Activated T-cell treated with anti-CD3 and anti-CD28 coated beads for 48 hours (primary cell): Measurements from ENCODE around the gene MAPKAPK2.
A peak's percentile ranks its signal among the peaks of the same experiment; 100 is the strongest.

ENCODE experiments used
- DNase-seq: peaks from one replicate; pipeline ENCODE4 v3.0.0-alpha.2; 2020; ENCODE audit warnings: low read depth

The MAPKAPK2 gene

DNA sequence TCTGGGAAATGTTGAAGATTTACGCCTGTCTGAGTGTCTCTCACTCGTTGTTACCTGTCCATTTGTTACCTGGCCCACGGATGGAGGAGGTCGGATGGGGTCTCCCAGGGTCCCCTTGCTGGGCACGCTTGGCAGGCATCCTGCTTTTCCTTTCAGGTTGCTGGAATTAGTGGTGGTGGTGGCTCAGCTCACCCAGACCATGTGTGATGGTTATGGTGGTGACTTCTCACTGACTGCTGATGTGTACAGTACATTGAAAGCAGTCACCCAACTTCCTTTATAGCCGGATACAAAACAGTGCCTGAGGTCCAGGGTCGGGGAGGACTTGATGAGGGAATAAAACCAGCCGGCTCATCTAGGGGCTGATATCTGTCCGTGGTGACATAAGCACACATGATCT, 19.5 kb downstream of the MAPKAPK2 start:
- no peak for DNase-seq

DNA sequence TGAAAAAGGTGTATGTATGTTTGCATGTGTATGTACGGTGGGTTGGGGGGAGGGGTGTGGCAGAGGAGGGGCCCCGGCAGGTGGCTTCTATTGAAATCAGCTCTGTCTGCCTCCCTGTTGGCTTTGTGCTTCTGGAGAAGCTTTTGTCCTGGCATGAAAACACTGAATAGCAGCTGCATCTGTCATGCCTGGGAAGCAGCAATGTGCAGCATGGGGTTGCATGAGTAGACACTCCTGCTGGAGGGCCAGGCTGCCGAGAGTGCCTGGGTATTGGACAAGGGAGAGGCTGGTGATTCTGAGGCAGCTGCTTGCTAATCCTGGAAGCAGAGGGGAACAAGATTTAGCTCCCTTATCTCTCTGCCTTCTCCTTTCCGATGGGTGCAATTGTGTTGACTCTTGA, 20.5 kb downstream of the MAPKAPK2 start:
- DNase-seq = no peak

DNA sequence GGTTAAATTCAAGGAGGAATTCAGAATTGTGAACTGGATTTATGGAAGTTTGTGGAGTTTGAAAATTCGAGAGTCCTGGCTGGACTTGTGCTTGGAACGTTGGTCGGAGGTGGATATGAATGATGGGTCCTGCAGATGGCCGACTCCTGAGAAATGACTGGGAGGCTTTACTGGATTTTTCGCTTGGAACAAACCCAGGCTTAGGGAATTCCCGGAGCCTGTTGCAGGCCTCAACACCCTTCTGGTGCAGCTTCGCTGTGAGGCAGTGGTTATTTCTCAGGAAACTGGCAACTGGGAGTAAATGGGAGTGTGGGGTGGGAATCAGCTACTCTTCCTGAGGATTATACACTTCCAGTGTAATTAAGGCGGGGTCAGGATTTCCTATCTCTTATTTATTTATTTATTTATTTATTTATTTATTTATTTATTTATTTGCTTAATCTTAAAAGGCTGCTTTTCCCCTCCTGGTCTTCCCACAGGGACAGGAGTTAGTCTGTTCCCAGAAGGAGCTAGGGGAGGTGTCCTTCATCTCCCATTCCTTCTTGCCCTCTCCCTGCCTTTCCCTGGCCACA, 21.1 kb downstream of the MAPKAPK2 start:
- DNase-seq = no peak

DNA sequence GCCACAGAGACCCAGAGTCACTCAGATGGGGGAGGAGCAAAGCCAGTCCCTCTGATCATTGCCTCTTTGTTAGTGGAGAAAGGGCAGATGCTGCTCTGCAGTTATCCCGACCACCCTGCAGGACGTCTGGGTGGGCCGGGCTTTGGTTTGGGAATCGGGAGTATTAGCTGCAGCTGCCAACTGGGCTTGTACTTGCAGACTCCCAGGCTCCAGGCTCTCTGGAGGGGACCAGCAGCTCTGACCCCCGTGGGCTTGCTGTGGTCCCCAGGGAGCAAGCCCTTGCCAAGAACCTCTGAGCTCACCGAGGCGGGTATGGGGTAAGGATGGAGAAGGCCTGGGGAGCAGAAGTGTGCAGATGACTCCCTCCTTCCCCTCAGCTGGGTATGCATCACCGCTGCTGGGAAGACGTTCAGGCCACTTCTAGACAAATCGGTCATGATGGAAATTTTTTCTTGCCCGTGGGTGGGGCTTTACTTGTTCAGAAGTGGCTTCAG, 21.6 kb downstream of the MAPKAPK2 start:
- DNase-seq = peak; percentile 63

DNA sequence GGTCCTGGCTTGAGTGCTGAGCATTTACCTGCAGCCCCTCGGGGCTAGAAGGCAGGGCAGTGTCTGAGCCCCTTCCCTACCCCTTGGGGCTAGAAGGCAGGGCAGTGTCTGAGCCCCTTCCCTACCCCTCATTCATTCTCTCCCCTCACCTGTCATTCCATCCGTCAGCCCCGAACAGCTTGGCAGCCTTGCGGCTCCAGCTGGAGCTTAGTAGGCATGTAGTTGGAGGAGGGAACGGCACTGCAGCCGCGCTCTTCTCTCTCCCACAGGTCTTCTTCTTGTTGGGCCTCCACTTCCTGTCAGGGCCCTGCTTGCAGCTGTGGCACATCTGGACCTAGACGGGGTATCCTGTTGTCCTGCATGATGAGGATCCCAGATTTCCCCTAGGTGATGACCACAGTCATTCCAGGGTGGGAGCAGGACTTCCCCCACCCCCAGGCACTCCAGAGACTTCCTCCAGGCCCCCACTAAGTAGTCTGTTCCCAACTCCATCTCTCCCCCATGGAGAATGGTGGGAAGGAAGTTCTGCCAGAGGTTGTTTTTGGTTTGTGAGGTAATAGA, 22.2 kb downstream of the MAPKAPK2 start:
- no peak for DNase-seq

DNA sequence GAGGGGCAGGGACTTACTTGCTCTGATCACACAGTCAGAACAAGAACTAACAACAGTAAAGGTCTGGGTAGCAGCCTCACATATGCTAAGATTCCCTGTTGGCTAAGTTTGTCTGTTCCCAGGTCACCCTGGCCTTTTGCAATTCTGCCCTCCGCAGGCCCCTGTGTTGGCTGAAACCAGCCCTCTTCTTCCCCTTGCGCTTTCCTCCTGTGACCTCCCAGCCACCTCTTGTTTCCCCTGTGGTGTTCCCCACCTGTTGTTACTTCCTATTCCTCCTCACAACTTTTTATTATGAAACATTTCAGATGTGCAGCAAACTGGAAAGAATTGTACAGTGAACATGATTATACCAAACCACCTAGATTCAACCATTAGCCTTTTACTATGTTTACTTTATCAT, 23.4 kb downstream of the MAPKAPK2 start:
- DNase-seq = no peak

DNA sequence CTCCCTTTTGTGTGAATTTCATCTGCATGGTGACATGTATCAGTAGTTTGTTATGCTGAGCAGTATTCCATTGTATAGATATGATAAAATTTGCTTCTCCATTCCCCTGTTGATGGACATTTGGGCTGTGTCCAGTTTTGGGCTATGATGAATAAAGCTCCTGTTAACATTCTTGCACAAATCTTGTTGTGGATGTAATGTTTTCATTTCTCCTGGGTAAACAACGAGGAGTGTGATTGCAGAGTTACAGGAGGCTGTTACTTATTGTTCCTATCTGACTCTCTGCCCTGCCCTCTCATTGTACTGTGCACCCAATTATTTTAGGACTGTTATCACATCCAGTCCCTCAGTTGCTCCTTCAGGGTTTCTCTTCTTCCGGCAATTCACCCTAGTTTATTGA, 24.2 kb downstream of the MAPKAPK2 start:
- no peak for DNase-seq

DNA sequence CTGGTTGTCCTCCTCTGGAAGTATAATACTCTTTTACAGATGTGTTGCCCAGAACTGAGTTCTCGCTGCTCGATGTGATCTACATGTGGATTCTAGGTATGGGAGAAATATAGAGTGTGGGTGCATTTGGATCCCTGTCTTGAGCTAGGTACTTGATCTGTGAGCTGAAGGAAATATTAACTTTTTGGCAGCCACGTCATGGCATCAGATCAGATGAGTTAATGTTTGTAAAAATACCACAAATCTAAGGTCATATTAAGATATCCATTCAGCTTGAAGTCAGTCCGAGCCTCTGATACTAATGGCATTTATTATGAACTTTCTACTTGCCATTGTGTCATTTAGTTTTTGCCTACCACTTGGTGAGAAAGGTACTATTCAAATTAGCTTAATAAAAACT, 24.6 kb downstream of the MAPKAPK2 start:
- no peak for DNase-seq

DNA sequence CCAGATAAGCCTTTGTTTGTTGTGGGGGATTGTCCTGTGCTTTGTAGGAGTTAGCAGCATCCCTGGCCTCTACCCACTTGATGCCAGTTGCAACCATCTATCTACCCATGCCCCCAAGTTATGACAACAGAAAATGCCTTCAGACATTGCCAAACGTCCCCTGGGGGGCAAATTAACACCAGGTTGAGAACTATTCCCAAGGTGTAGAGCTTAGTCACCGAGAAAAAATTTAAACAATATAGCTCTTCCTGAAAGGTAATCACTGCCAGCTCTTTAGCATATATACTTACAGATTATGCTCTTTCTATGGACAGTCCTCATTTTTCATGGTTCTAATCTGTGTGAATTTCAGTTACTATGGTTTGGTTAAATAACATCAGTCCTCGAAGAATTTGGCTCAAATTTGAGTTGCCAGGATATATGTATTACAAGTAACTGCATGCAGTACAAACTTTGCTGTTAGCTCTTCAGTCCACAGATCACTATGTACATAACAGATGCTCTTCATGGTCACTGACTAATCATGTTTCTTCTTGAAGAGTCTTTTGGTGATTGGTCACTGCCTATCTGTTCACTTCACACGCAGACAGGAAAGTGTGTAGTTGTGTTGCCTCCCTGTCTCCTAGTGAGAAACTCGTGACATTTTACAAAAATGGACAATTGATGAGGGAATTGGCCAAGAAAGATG, 25.2 kb downstream of the MAPKAPK2 start:
- no peak for DNase-seq

DNA sequence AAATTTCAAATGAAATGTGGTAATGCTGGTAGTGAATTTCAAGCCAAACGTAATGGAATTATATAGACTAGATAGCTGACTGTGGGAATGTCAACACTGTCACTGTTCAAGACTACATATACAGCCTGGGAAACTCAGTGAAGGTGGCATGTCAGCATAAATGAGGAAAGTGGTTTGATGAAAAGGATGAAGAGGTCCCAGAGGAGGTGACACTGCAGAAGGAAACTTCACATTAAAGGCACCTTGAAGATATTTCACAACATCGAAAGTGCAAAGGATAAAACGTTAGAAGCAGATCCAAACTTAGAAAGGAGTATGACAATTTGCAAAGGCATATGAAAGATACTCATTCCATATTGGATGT, 25.7 kb downstream of the MAPKAPK2 start:
- no peak for DNase-seq

DNA sequence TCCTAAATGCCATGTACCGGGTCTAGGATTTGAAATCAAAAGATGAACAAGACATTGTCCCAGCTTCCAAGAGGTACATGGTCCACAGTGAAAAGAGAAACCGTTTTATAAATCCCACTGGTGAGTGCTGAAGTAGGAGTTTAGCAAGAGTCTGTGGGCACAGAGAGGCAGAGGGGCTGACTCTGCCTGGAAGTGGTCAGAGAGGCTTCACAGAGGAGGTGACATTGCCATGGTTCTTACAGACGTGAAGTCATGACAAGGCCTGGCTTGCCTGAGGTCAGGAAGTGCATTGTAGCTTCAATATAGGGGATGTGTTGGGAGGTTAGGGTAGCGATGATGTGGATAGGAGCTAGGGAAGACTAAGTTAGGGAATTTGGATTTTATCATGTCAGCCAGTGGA, 28.4 kb downstream of the MAPKAPK2 start:
- no peak for DNase-seq

DNA sequence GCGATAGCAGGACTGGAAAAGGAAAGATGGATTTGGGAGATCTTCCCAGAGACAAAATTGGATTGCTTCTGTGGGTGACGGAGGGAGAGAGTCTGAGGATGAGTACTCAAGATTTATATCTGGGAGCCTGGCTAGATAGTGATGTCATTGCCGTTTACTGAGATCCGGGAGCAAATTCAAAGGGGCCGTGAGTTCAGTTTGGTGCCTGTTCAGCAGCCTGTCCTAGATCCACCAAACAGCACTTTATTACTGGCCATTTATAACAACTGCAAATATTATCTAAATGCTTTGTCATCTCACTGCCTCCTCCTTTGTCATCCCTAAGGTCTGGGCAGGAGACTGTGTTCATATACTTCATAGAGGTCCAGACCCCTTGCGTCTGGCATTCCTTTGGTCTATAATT, 29.2 kb downstream of the MAPKAPK2 start:
- no peak for DNase-seq

DNA sequence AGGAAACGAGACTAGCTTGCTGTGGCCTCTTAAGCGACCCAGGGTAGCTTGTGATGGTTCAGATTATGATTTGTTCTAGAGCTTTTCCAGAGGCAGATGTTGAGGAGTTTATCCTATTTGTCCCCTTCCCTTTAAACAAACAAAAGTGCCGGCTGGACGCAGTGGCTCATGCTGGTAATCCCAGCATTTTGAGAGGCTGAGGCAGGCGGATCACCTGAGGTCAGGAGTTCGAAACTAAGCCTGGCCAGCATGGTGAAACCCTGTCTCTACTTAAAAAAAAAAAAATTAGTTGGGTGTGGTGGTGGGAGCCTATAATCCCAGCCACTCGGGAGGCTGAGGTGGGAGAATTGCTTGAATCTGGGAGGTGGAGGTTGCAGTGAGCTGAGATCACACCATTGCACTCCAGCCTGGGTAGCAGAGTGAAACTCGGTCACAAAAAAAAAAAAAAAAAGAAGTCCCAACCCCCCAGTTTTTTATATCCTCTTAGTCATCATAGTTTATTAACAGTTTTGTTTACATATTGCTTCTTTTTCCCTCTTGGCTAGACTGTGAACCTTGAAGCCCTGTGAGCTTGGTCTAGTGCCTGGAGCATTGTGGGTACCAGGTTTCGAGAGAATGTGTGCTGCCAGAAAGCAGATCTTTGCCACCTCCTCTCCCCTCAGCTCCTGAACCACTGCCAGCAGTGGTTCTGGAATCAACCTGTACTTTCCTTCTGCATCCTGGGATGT, 29.8 kb downstream of the MAPKAPK2 start:
- no peak for DNase-seq

DNA sequence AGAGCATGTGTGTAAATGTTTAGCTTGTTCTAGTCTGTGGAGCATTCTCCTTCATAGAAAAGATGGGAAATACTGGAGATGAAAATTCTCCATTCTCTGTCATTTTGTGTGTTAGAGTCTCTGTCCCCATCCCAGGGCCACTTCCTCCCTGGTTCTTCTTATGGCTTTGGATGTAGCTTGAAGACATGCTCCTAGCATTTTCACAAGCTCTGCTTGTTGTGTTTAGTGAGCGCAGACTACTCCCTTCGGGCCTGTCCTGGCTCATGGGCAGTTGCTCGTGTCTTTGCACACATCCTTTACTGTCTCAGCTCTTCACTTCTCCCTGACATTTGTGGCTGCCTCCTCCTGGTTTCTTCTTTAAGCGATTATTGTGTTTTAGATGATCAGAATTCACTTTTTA, 30.4 kb downstream of the MAPKAPK2 start:
- no peak for DNase-seq

DNA sequence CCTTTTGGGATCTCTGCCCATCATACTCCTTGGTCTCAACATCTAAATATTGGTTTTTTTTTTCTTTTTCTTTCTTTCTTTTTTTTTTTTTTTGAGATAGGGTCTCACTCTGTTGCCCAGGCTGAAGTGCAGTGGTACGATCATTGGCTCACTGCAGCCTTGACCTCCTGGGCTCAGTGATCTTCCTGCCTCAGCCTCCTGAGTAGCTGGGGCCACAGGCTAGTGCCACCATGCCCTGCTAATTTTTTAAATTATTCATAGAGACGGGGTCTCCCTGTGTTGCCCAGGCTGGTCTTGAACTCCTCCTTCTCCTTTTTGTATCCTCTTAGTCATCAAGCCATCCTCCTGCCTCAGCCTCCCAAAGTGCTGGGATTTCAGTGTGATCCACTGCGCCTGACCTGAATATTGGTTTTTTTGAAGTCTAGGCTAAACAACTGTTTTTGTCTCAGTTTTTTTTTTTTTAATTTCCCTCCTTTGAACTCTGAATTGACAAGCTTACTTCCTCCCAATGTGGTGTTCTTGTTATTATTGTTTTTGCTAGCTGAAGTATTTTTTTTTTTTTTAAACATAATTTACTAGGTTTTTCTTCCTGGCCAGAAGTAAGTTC, 30.9 kb downstream of the MAPKAPK2 start:
- no peak for DNase-seq

DNA sequence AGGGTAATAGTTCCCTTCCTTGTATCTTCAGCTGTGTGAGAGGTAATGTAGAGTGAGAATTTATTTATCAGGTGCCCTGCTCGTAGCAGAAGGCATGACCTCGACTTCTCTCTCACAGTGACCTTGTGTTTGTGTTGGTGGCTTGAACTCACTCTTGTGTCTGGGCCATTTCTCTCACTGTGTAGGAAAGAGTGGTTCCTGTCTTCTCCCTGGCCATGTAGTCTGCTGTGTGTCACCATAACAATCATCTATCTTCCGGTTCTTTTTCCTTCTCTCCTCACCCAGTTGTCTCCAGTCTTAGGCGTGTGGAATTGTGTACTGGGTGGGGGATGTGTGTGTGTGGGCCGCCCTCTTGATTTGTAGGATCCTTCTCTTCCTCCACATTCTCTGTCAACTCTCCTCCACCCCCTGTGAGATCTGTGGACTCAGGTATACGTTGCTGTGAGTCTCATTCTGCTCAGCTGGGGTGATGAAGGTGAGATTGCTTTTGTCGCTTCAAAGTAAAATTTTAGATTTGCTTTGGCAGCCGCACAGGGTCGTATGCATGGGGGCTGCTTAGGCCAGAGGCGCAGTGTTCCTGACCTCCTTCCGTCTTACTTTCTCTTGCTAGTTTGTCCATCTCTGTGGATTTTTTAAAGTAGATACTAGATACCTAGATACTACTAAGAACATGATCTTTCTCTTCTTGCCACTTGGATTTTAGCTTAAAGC, 31.6 kb downstream of the MAPKAPK2 start:
- DNase-seq = no peak

DNA sequence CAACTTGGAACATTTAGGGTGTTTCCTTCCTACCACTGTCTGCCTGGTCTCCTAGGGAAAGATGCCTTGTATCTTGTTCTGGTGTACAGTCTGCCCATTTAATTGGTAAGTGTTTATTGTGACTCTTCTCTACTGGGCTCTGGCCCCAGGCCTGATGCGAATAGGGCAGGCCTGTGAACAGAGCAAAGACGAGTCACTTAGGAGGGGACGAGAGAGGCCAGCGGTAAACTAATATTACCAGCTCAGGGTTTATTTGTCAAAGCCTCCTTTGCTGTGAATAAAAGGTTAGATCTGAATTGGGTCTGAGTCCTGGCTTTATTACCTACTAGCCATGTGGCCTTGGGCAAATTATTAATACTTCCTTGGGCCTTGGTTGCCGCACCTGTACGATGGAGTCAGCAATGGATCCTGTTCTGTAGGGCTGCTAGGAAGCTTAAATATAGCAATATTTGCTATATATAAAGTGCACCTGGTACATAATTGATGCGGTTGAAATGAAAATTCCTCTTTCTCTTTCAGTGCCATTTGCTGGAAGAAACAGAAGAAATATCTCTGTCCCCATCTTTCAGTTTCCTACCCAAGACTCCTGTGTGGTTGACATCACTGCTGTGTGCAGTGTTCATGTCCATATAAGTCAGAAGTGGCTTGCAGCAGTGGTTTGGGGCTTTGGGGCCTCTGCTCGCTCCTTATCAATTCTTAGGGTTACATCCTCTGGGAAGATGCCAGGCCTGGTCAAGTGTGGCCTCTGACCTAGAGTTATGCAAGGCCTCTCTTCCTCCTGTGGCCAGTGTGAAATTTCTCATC, 32.4 kb downstream of the MAPKAPK2 start:
- DNase-seq = no peak

DNA sequence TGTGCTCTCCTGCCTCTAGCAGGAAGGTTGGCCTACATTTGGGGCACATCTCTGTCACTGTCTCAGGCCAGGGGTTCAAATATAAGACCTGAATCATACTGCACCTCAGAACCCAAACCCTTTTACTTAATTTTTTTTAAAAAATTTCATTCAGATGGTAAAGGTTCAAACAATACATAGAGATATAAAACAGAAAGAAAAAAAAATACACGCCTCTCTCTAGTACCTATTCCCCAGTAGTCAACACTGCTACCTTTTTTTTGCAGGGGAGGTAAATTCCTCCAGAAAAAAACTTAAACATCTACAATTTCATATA, 32.9 kb downstream of the MAPKAPK2 start:
- no peak for DNase-seq

DNA sequence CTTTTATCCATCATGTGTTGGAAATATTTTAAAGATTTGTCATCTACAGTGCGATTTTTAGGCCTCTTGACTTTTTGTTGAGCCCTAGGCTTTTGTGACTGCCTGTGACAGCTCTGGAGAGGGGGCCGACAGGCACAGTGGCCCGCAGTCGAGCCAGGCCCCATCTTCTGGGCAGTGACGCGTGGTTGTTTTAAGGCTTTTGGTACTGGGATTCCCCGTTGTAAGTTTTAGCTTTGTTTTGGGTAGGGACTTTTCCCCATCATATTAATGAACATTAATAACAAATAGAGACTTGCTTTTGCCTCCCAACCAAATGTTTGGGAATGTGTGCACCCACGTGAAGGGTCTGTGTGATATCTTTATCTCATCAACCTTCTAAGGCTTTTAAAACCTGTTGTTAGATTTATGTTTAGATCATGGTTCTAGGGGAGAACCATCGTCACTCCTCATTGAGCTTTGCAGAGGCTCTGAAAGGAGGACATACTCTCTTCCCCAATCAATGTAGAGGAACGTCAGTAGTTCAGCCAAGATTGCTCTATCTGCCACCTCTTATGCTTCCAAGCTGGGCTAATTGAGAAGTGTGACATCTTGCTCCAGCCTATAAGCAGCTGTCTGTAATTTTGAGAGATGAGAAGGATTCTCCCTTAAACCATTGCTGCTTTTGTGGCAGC, 34.6 kb downstream of the MAPKAPK2 start:
- DNase-seq = no peak

DNA sequence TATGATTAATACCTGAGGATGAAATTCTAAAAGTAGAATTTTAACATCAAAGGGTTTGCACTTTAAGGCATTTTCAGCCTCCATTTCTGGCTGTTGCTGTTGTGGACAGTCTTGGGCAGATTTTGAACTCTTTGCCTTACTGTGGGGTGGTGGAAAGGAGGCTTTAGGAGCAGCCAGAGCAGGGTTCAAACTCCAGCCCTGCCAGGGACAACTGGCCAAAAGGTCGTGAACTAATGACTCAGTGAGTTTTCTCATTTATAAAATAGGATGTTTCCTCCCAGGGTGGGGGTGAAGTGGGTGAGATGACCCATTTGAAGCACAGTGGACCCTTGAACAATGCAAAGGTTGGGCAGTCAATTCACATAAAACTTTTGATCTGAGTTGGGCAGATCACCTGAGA, 36.7 kb downstream of the MAPKAPK2 start:
- no peak for DNase-seq
